HepG2 (cell line): ENCODE results near the gene SLC22A23. TPM values are rescaled to one million over a fixed set of nuclear protein-coding genes. Genes with fewer than 3 reads are reported as not detected.

Experiments used
- CREB1 ChIP-seq, 2 experiments: fragments of 450-650 bp in 1 of 2; IDR thresholded peaks; 2 replicates each; pipeline ENCODE4 v1.6.1; 2016 to 2017; ENCODE audit warnings: control low read depth in 1 of 2, mild to moderate bottlenecking in 1 of 2, missing compliant biosample characterization in 1 of 2, missing genetic modification characterization in 1 of 2
- FUBP1 ChIP-seq: sonication (generic); formaldehyde crosslinking; IDR thresholded peaks from 2 replicates; pipeline ENCODE4 v1.5.1; 2020; ENCODE audit warnings: missing genetic modification reagents, mild to moderate bottlenecking, borderline replicate concordance
- HMGA1 ChIP-seq: sonication (generic); formaldehyde crosslinking; conservative IDR thresholded peaks from 2 replicates; pipeline ENCODE4 v1.4.0; 2020; ENCODE audit warnings: missing genetic modification reagents
- KAT8 ChIP-seq: IDR thresholded peaks from 2 replicates; pipeline ENCODE4 v1.6.1; 2016; ENCODE audit warnings: missing genetic modification reagents, missing compliant biosample characterization
- SMARCC2 ChIP-seq: fragments of 450-650 bp; IDR thresholded peaks from 2 replicates; pipeline ENCODE4 v1.6.1; 2017; ENCODE audit warnings: antibody characterized with exemption, mild to moderate bottlenecking
- SNAI1 ChIP-seq: sonication (generic); formaldehyde crosslinking; IDR thresholded peaks from 2 replicates; pipeline ENCODE4 v1.5.0; 2020; ENCODE audit warnings: mild to moderate bottlenecking, missing genetic modification reagents, borderline replicate concordance
- SNAPC2 ChIP-seq: sonication (generic); formaldehyde crosslinking; IDR thresholded peaks from 2 replicates; pipeline ENCODE4 v1.8.1; 2022; ENCODE audit warnings: mild to moderate bottlenecking, missing genetic modification reagents
- SOX5 ChIP-seq: IDR thresholded peaks from 2 replicates; pipeline ENCODE4 v1.6.1; 2016; ENCODE audit warnings: borderline replicate concordance
- TARDBP ChIP-seq: sonication (generic); formaldehyde crosslinking; IDR thresholded peaks from 2 replicates; pipeline ENCODE4 v1.8.0; 2022; ENCODE audit warnings: mild to moderate bottlenecking, missing genetic modification reagents
- ZBTB14 ChIP-seq: sonication (generic); formaldehyde crosslinking; IDR thresholded peaks from 2 replicates; pipeline ENCODE4 v1.4.0; 2020; ENCODE audit warnings: missing genetic modification reagents
- ZNF143 ChIP-seq: sonication (generic); formaldehyde crosslinking; IDR thresholded peaks from 2 replicates; pipeline ENCODE4 v1.4.0; 2020; ENCODE audit warnings: missing genetic modification reagents
- ZNF232 ChIP-seq: sonication (generic); formaldehyde crosslinking; IDR thresholded peaks from 2 replicates; pipeline ENCODE4 v1.4.0; 2020; ENCODE audit warnings: missing genetic modification reagents, borderline replicate concordance
- ZNF430 ChIP-seq: sonication (generic); formaldehyde crosslinking; IDR thresholded peaks from 2 replicates; pipeline ENCODE4 v1.9.0; 2021; ENCODE audit warnings: mild to moderate bottlenecking, missing genetic modification reagents
- ZNF496 ChIP-seq: sonication (generic); formaldehyde crosslinking; IDR thresholded peaks from 2 replicates; pipeline ENCODE4 v1.8.1; 2023; ENCODE audit warnings: mild to moderate bottlenecking, moderate library complexity, missing genetic modification reagents; ENCODE audit not compliant: insufficient replicate concordance
- ZNF609 ChIP-seq: sonication (generic); formaldehyde crosslinking; IDR thresholded peaks from 2 replicates; pipeline ENCODE4 v1.4.0; 2020; ENCODE audit warnings: mild to moderate bottlenecking, missing genetic modification reagents, borderline replicate concordance
- ZNF629 ChIP-seq: sonication (generic); formaldehyde crosslinking; conservative IDR thresholded peaks from 2 replicates; pipeline ENCODE4 v1.5.0; 2020; ENCODE audit warnings: missing genetic modification reagents
- ZNF670 ChIP-seq: sonication (generic); formaldehyde crosslinking; IDR thresholded peaks from 2 replicates; pipeline ENCODE4 v1.8.0; 2022; ENCODE audit warnings: mild to moderate bottlenecking, missing genetic modification reagents, borderline replicate concordance
- ZNF773 ChIP-seq: sonication (generic); formaldehyde crosslinking; IDR thresholded peaks from 2 replicates; pipeline ENCODE4 v1.4.0; 2020; ENCODE audit warnings: missing genetic modification reagents, borderline replicate concordance
- polyA plus RNA-seq, 8 experiments: library from polyadenylated mRNA; depleted of rRNA in 3 of 8; stranded (reverse) in 7 of 8; unstranded in 1 of 8; fragments of >200 nt; fragmentation: Illumina TruSeq in 4 of 8; extraction: Trizol in 4 of 8; gene quantifications; 2 replicates each; pipeline versions ENCODE4 v1.2.1 to v1.2.3, GENCODE V29; 2011 to 2016; ENCODE audit warnings: low read depth in 4 of 8, missing spikeins in 1 of 8, mixed read lengths in 1 of 8; ENCODE audit not compliant: insufficient read depth in 1 of 8
- total RNA-seq, 5 experiments: library from RNA; depleted of rRNA; stranded (reverse); fragments of >200 nt; fragmentation: Illumina TruSeq; extraction: Trizol; gene quantifications; 2 replicates each; pipeline ENCODE4 v1.2.3, GENCODE V29; 2016; ENCODE audit warnings: low read depth in 1 of 5
- TF ChIP-seq, protein P1 (sequence below): IDR thresholded peaks from 2 replicates; pipeline ENCODE4 v1.6.1; 2016; ENCODE audit warnings: missing compliant biosample characterization, missing genetic modification reagents, borderline replicate concordance

The SLC22A23 gene
- total and polyA plus RNA-seq, 2 of the 13 experiments (the other 11 are each of a cell fraction or from before 2014, with no cell fraction given): 11.8 to 17.5 TPM

DNA sequence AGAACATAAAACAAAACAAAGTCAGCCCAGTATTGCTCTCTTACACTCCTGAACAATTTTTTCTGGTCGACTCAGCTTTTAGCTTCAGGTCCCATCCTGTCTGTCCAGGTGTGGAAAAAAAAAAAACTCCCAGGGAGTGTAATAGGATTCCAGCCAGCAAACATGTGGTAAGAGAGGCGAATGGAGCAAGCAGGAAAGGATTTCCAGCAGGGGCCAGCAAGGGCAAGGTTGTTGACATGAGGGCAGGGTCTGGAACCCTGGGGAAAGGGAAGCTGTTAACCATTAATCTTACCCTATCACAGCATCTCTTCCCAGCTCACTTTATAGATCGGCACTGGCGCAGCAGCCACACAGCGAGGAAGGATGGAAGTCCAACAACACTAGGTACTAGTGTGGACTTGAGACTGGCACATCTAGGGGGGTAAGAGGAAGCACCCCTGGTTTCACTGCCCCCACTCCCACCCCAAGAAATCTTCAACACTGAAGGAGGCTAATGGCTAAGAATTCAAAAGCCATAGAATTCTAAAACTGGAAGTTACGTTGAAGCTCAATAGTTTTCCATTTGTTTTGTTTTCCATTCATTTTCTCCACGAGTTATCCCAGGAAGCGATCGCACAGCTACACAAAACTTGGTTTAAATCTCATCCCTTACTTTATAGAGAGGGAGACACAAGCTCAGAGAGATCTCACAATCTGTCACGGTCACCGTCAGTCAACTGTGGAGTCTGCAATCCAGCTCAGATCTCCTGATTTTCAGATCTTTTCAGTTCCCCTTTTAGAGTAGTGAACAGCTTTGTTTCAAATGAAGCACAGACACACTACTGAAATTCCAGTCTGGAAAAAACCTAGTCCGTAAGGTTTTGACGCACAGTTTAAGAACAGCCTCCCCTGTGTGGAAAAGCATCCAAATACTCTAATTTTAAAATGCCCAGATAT, 53.3 kb downstream of the SLC22A23 start (continued):
- TF ChIP-seq ZNF430: peak; percentile 97
- TF ChIP-seq ZNF496 (CRISPR knock-in tag): no peak
- TF ChIP-seq FUBP1 (CRISPR knock-in tag): no peak
- TF ChIP-seq HMGA1: no peak
- TF ChIP-seq, protein P1, sequence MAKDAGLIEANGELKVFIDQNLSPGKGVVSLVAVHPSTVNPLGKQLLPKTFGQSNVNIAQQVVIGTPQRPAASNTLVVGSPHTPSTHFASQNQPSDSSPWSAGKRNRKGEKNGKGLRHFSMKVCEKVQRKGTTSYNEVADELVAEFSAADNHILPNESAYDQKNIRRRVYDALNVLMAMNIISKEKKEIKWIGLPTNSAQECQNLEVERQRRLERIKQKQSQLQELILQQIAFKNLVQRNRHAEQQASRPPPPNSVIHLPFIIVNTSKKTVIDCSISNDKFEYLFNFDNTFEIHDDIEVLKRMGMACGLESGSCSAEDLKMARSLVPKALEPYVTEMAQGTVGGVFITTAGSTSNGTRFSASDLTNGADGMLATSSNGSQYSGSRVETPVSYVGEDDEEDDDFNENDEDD (CRISPR knock-in tag): peak; percentile 79; the same call in 1 of the 2 replicates
- no peak for TF ChIP-seq CREB1 (IDR thresholded peaks at IDR 0.05)
- TF ChIP-seq CREB1 (CRISPR knock-in tag; IDR thresholded peaks at IDR 0.05): peak; percentile 87
- peak; percentile 65; the same call in 1 of the 2 replicates for TF ChIP-seq ZNF143 (CRISPR knock-in tag)
- peak; percentile 88; the same call in 1 of the 2 replicates for TF ChIP-seq ZNF232 (CRISPR knock-in tag)
- peak; percentile 34 for TF ChIP-seq ZNF629
- peak; percentile 95; the same call in 1 of the 2 replicates for TF ChIP-seq SOX5 (CRISPR knock-in tag)
- peak; percentile 99 for TF ChIP-seq TARDBP
- no peak for TF ChIP-seq ZBTB14 (CRISPR knock-in tag)
- TF ChIP-seq SNAPC2: peak; percentile 87; the same call in 1 of the 2 replicates
- TF ChIP-seq ZNF670: peak; percentile 70; the same call in 1 of the 2 replicates
- TF ChIP-seq SMARCC2: no peak
- TF ChIP-seq ZNF609 (CRISPR knock-in tag): peak; percentile 98
- 0 out of 2 replicates have a peak, but pooled peaks have one; percentile 86 for TF ChIP-seq SNAI1 (CRISPR knock-in tag)
- TF ChIP-seq ZNF773 (CRISPR knock-in tag): no peak
- TF ChIP-seq KAT8 (CRISPR knock-in tag): peak; percentile 91
